HG03025 (cell line): ENCODE results near the gene CRIP2.

Source experiments
- ATAC-seq: cut with Tn5 transposase; IDR thresholded peaks from one replicate; pipeline ENCODE4 v1.9.1; 2021; ENCODE audit warnings: mild to moderate bottlenecking, moderate library complexity; ENCODE audit not compliant: unreplicated experiment, low FRiP score

Gene CRIP2

DNA sequence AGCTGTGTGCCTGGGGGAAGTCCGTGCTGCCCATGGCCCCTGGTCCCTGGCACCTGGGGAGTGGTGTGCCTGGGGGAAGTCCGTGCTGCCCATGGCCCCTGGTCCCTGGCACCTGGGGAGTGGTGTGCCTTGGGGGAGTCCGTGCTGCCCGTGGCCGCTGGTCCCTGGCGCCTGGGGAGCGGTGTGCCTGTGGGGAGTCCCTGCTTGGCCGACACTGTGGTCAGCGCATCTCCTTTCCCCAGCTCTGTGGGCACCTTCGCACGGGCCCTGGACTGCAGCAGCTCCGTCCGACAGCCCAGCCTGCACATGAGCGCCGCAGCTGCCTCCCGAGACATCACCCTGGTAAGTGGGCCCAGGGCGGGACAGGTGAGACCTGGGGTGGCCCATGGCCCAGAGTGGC lies 14.5 kb upstream of the CRIP2 start:
- ATAC-seq, result no peak

- ATAC-seq, result no peak
Measured at GRCh38 chr14:105460616-105461015, 14.0 kb upstream of the CRIP2 start.

DNA sequence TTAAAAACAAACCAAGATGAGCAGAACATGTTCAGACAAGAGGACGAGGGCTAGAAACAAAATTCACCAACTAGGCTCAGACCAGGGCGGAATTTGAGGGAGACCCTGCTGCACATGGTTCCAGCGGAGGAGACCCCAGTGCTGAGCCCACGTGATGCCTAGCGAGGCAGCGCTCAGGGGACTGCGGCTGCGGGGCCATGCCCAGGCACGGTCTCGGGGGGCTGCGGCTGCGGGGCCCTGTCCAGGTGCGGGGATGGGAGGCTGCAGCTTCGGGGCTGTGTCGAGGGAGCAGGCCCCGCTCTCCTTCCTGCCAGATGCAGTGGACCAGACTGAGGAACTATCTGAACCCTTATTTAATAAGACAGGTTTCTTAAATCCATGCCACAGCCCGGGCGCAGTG lies 12.7 kb upstream of the CRIP2 start:
- no peak for ATAC-seq

GRCh38 chr14:105464501-105464900 lies 10.1 kb upstream of the CRIP2 start:
- no peak for ATAC-seq

- no peak for ATAC-seq
Measured at GRCh38 chr14:105465209-105466031, 9.2 kb upstream of the CRIP2 start.

DNA sequence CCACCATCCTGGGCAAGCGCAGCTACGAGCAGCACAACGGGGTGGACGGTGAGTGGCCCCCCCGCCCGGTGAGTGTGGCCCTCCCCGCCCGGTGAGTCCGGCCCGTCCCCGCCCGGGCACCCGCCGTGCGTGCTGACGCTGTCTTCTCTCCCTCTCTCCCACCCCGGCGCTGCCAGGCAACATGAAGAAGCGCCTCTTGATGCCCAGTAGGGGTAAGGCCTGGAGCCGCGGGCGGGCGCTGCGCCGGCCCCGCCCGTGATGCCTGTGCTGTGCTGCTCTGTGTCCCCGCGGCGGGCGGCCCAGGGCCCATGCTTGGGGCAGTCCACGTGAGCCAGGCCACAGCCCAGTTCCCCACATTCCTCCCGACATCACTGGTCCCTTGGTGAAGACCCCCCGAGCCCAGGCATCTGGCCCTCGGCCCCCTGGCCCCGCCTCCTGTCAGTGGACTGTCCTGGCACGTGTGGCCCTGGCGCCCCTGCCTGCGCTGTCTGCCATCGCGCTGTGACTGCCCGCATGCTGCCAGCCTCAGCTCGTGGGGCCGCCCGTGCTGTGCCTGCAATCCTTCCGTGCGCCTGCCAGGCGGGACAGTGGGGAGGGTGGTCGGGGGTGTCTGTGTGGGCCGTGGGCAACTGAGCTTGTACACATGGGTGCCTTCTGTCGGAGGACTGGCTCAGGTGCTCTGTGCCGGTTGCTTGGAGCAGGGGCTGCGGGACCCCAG lies 7.9 kb upstream of the CRIP2 start:
- no peak for ATAC-seq

- no peak for ATAC-seq
Measured at GRCh38 chr14:105467249-105467941, 7.2 kb upstream of the CRIP2 start.

- ATAC-seq, result no peak
Measured at GRCh38 chr14:105467942-105468471, 6.6 kb upstream of the CRIP2 start.

- ATAC-seq, result no peak
Measured at GRCh38 chr14:105468621-105469241, 5.9 kb upstream of the CRIP2 start.

DNA sequence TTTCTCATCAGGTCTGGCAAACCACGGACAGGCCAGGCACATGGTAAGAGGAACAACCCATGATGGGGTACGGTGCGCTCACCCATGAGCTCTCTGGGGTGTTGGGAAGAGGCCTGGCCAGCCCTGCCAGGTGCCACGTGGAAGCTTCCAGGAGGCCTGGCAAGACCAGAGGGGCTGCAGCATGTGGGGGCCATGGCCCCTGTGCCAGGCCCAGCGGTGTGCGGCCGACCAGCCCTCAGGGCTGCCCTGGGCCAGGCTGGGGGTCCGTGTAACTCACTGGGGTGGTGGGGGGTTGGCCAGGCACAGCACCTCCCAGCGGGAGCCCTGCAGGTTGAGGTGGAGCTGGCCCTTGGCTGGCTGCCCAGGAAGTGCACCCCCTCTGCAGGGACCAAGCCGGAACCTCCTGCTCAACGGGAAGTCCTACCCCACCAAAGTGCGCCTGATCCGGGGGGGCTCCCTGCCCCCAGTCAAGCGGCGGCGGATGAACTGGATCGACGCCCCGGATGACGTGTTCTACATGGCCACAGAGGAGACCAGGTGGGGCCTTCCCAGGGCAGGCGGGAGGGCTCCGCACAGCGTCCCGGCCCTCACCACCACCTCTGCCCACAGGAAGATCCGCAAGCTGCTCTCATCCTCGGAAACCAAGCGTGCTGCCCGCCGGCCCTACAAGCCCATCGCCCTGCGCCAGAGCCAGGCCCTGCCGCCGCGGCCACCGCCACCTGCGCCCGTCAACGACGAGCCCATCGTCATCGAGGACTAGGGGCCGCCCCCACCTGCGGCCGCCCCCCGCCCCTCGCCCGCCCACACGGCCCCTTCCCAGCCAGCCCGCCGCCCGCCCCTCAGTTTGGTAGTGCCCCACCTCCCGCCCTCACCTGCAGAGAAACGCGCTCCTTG lies 4.9 kb upstream of the CRIP2 start:
- ATAC-seq, result no peak

GRCh38 chr14:105470350-105471296 lies 4.0 kb upstream of the CRIP2 start:
- ATAC-seq, result no peak

DNA sequence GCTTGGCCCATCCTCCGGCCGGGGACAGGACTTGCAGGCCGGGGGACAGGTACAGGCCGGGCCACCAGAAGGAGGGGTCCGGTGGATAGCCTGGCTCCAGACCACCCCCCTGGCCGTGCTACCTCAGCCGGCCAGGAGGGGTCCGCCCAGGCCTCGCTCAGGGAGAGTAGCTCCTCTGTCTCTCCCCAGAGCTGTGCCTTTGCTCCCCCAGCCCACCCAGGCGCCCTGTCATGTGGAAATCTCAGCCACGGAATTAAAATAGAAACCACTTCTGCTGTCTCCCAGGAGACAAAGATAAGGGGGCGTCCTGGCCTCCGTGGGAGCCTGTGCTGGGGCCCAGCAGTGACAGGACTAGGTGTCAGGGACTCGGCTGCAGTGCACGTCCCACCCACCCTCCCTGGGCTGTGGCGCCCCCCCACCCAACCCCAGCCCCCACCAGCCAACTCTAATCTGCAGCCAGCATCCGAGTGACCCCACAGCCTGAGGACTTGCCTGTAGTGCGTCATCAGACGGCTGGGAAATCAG lies 3.3 kb upstream of the CRIP2 start:
- ATAC-seq, result no peak

GRCh38 chr14:105471823-105472485 lies 2.7 kb upstream of the CRIP2 start:
- ATAC-seq, result no peak

GRCh38 chr14:105472486-105472991 lies 2.1 kb upstream of the CRIP2 start:
- no peak for ATAC-seq

DNA sequence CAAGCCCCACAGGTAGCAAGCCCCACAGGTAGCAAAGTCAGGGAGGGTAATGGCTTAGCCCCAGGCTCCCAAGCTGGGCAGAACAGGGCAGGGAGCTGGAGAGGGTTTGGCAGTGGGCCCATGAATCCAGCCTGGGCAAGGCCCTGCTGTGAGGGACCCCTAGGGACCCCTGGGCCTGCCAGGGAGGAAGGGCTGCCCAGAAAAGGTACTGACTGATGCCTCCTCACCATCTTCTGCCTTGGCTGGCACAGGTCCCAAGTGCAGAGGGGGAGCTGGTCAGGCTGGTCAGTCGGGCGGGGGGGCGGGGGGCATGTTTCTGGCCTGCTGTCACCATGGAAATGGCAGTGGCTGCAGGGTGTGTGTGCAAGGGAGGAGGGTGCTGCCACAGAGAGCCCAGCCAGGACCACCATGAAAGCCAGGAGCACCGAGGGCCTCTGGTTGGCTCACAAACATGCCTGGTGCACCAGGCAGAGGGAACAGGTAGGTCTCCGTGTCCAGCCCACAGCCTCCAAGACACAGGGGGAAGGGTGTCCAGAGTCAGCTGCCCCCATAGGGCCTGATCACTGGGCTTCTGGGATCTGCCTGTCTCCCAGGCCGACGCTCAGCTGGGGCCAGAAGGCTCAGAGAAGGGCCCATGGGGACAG lies 1.5 kb upstream of the CRIP2 start:
- no peak for ATAC-seq

DNA sequence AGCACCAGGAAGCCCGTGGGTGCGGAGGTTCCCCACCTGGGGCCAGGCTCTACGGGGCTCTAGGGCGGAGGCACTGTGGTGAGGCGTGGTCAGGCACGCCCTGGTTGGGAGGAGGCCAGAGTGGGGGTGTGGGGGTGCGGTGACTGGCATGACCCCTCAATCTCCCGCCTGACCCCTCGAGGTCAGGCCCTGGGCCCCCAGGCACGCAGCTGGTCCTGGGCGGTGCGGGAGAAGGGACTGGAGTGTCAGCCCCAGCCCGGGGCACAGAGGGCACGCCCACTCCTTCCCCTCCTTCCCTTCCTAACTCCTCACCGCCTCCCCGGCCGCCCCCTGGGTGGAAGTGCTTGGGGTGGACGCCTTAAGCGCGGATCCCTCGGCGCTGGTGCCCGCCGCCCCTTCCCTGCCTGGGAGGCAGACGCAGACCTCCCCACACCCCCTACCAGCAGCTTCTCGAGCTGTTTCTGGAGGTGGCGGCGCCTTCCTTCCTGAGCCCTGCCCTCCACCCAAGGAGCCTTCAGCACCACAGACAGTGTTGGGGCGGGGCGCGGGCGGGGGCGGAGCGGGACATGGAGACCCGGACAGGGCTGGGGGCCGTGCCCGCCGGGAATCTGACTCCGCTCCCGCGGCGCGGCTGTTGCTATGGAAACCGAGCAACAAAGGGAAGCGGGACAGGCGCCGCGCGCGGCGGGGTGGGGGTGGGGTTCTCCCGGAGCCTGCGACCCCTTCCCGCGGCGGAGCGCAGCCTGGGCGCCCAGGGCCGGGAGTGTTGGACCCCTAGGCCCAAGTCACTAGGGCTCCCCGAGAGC lies 741 bp upstream of the CRIP2 start:
- no peak for ATAC-seq
